Body of pancreas (tissue), 4 donors: ENCODE measurements around the gene EGFL7. TPM values are rescaled to one million over a fixed set of nuclear protein-coding genes. Genes with fewer than 3 reads are reported as not detected.
"Not testable (repeated sequence)": the region's sequence is repeated elsewhere in the genome, so short reads cannot be mapped to it uniquely, and the experiment has no call there.

Experiments used
- ATAC-seq: fragments of 150-250 bp; one replicate; pipeline ENCODE4 v1.9.1; 2016
- DNase-seq, 4 donors: peaks; one replicate each; pipeline ENCODE4 v3.0.0-alpha.2; 2019
- H3K27ac ChIP-seq, 4 donors: fragments of 200-600 bp; sonication (generic); 1 replicate in 3 of 4; 2 replicates in 1 of 4; pipeline versions ENCODE4 v1.5.1 to v1.6.1; 2016 to 2019; ENCODE audit warnings: mild to moderate bottlenecking in 1 of 4, mixed read lengths in 1 of 4, moderate library complexity in 1 of 4
- H3K27me3 ChIP-seq, 2 donors: fragments of 200-600 bp; sonication (generic); one replicate each; pipeline ENCODE4 v1.6.0; 2016; ENCODE audit warnings: mild to moderate bottlenecking in 1 of 2
- H3K36me3 ChIP-seq, 2 donors: fragments of 200-600 bp; sonication (generic); replicated peaks in 1 of 2; 2 replicates each; pipeline ENCODE4 v1.5.1; 2016; ENCODE audit warnings: low read depth in 2 of 2; ENCODE audit not compliant: insufficient read depth in 1 of 2
- H3K4me1 ChIP-seq: fragments of 200-600 bp; sonication (generic); one replicate; pipeline ENCODE4 v1.6.0; 2016
- H3K4me3 ChIP-seq, 2 donors: fragments of 200-600 bp; sonication (generic); 1 replicate in 1 of 2; 2 replicates in 1 of 2; pipeline ENCODE4 v1.5.1; 2016 to 2019
- H3K9me3 ChIP-seq, 3 donors: fragments of 200-600 bp; sonication (generic); 1 replicate in 2 of 3; 2 replicates in 1 of 3; pipeline ENCODE4 v1.5.1; 2016
- CTCF ChIP-seq, 7 experiments: fragments of 450-650 bp in 4 of 7; fragments of 200-600 bp in 3 of 7; sonication (generic) in 3 of 7; IDR thresholded peaks; one replicate each; pipeline ENCODE4 v1.5.1; 2016 to 2019; ENCODE audit warnings: antibody characterized with exemption in 7 of 7
- POLR2A ChIP-seq, 3 donors: fragments of 450-650 bp; IDR thresholded peaks; one replicate each; pipeline ENCODE4 v1.6.1; 2016; ENCODE audit warnings: antibody characterized with exemption in 3 of 3, mild to moderate bottlenecking in 2 of 3
- WGBS, 2 donors: methylation state at CpG; one replicate each; pipeline ENCODE4 v1.1.5; 2017; 5-methylcytosine and 5-hydroxymethylcytosine counted together
- intact Hi-C: fragments of 100-400 bp; cut with DNase I; formaldehyde crosslinking; loops from one replicate; pipeline ENCODE4 v1.15.1; 2023
- total RNA-seq, 2 donors: library from RNA; depleted of rRNA; stranded (reverse); fragments of >200 nt; gene quantifications; one replicate each; pipeline ENCODE4 v1.1.0, GENCODE V29; 2016

Gene EGFL7
- total RNA-seq, 2 donors from 2014 or later: 14.8 to 47.0 TPM

DNA sequence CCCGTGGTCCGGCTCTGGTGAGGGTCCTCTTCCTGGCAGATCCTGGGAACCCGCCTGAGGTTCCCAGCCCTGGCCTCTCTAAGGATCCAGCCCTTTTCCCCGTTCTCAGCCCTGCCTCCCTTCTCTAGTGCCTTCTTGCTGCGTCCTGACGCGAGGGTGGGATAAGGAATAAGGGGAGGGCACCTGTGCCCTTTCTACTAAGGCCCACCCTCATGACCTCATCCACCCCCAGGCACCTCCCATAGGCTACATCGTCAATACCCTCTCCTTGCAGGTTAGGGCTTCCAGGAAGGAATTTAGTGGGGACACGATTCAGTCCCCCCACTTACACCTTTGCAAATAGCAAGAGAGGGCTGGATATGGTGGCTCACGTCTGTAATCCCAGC, 38.9 kb downstream of the EGFL7 start:
- no peak for DNase-seq
- 65 to 78% methylated on average over 10 of the region's 10 CpGs for WGBS, 2 donors
- intact Hi-C loops: no loop called here

DNA sequence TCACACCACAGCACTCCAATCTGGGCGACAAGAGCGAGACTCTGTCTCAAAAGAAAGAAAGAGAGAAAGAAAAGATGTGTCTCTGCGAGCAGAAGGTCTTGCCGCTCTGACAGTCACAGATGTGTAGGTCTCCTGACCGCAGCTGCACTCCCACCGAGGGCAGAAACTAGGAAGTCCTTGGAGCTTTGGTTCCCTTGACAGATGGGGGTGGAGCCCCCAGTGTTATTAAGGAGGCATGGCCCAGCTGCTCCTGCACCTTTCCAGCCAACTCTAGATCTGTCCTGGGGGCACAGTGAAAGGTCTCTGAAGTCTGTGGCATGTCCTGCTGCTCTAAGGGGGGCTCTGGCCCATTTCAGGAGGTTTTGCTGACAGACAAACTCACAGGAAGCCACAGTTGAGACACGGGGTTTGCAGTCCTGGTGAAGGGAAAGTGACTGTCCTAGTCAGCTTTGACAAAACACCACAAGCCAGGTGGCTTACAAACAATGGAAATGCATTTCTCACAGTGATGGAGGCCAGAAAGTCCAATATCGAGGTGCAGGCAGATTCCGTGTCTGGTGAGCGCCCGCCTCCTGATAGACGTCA, 40.7 kb downstream of the EGFL7 start:
- intact Hi-C loops: no loop called here
- DNase-seq (no peak), ATAC-seq (no peak)
- WGBS, 2 donors: 77 to 88% methylated on average over 12 of the region's 12 CpGs
- no peaks in the 10 kb centered on the region for H3K27me3 ChIP-seq
- H3K36me3 ChIP-seq: no peaks in the 10 kb centered on the region
- no peaks in the 10 kb centered on the region for H3K9me3 ChIP-seq
- TF ChIP-seq CTCF (IDR thresholded peaks at IDR 0.05): no peak
- no peak for TF ChIP-seq POLR2A (IDR thresholded peaks at IDR 0.05)
- H3K4me1 ChIP-seq: peaks cover 9% of the 10 kb centered on the region
- no peak overlapping the region for H3K4me3 ChIP-seq
- no peak overlapping the region for H3K27ac ChIP-seq

More for the DNA sequence above, 38.9 kb downstream of the EGFL7 start:
- H3K9me3 ChIP-seq: no peaks in the 10 kb centered on the region
- no peak for TF ChIP-seq CTCF (IDR thresholded peaks at IDR 0.05)
- no peak for TF ChIP-seq POLR2A (IDR thresholded peaks at IDR 0.05)
- H3K27me3 ChIP-seq: no peaks in the 10 kb centered on the region
- H3K4me1 ChIP-seq: peaks cover 24% of the 10 kb centered on the region
- H3K36me3 ChIP-seq: no peaks in the 10 kb centered on the region
- H3K27ac ChIP-seq: no peak overlapping the region
- no peak overlapping the region for H3K4me3 ChIP-seq
- no peak for ATAC-seq

DNA sequence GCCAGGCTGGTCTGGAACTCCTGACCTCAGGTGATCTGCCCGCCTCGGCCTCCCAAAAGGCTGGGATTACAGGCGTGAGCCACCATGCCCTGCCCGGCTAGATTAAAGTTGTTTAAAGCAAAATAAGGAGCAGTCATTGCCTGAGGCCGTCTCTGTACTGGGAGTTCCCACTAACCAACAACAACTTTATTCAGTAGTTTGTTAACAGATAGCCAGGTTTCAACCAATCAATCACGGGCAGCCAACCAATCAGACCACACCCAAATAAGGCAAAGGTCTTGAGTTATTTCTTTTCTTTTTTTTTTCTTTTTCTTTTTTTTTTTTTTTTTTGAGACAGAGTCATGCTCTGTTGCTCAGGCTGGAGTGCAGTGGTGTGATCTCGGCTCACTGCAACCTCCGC, 42.0 kb downstream of the EGFL7 start:
- H3K4me1 ChIP-seq, H3K9me3 ChIP-seq, ATAC-seq, DNase-seq, H3K36me3 ChIP-seq, intact Hi-C loops, H3K27me3 ChIP-seq, H3K27ac ChIP-seq, H3K4me3 ChIP-seq: not testable (repeated sequence)
- WGBS, 2 donors: 91 to 94% methylated on average over 8 of the region's 8 CpGs

- no peaks in the 10 kb centered on the region for H3K36me3 ChIP-seq
- 74 to 100% methylated on average over 6 to 7 of the region's 7 CpGs for WGBS, 2 donors
These were observed 42.8 kb downstream of the EGFL7 start for GRCh38 chr9:136705564-136705963.

DNA sequence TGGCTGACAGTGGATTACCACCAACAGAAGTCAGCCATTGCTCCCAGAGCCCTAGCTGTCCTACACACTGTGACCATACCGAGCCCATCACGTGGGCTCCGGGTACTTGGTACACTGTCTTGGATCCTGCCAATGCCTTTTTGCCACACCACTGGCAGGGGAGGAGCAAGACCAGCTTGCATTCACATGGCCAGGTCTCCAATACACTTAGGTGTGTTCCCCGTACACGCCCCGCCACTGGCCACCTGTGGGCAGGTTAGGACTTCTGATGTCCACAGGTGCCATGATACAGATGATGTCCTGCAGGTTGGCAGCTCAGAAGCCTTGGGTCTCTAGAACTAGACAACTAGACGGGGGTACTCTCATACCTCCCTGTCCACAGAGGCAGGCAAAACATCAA, 44.3 kb downstream of the EGFL7 start:
- ATAC-seq: no peak
- H3K4me1 ChIP-seq: peaks cover 11% of the 10 kb centered on the region

More at GRCh38 chr9:136705564-136705963, 42.8 kb downstream of the EGFL7 start:
- Histone ChIP-seq H3K27me3 (no peaks in the 10 kb centered on the region), H3K4me1 (no peaks in the 10 kb centered on the region), H3K27ac (no peak overlapping the region), H3K9me3 (no peaks in the 10 kb centered on the region), H3K4me3 (no peak overlapping the region)
- DNase-seq (no peak), ATAC-seq (no peak)
- intact Hi-C loops: no loop called here
- no peak for TF ChIP-seq CTCF (IDR thresholded peaks at IDR 0.05)
- no peak for TF ChIP-seq POLR2A (IDR thresholded peaks at IDR 0.05)

More for the DNA sequence above, 44.3 kb downstream of the EGFL7 start:
- no peak for TF ChIP-seq CTCF (IDR thresholded peaks at IDR 0.05)
- TF ChIP-seq POLR2A (IDR thresholded peaks at IDR 0.05): no peak
- no peaks in the 10 kb centered on the region for H3K27me3 ChIP-seq
- no peaks in the 10 kb centered on the region for H3K36me3 ChIP-seq
- H3K4me3 ChIP-seq: no peak overlapping the region
- no peak for DNase-seq
- WGBS, 2 donors: 99 to 100% methylated on average over 2 to 7 of the region's 7 CpGs
- intact Hi-C loops: no loop called here
- no peak overlapping the region for H3K27ac ChIP-seq
- H3K9me3 ChIP-seq: no peaks in the 10 kb centered on the region
